GM10847 (cell line): ENCODE data around the gene ZNF503.

ENCODE experiments used
- POLR2A ChIP-seq: IDR thresholded peaks from 2 replicates; pipeline ENCODE4 v1.6.1; 2011; ENCODE audit not compliant: insufficient read length; ENCODE audit errors: extremely low read depth

ZNF503 gene

GRCh38 chr10:75395066-75395931 lies 6.3 kb downstream of the ZNF503 start:
- TF ChIP-seq POLR2A = no peak

- no peak for TF ChIP-seq POLR2A
Measured at GRCh38 chr10:75394221-75394620, 7.3 kb downstream of the ZNF503 start.

- TF ChIP-seq POLR2A = no peak
Measured at GRCh38 chr10:75392744-75393143, 8.8 kb downstream of the ZNF503 start.

- no peak for TF ChIP-seq POLR2A
Measured at GRCh38 chr10:75392271-75392670, 9.3 kb downstream of the ZNF503 start.

- no peak for TF ChIP-seq POLR2A
Measured at GRCh38 chr10:75390178-75390577, 11.4 kb downstream of the ZNF503 start.

GRCh38 chr10:75388082-75388481 lies 13.5 kb downstream of the ZNF503 start:
- TF ChIP-seq POLR2A = no peak

- TF ChIP-seq POLR2A = no peak
Measured at GRCh38 chr10:75386128-75386527, 15.4 kb downstream of the ZNF503 start.

- TF ChIP-seq POLR2A = no peak
Measured at GRCh38 chr10:75379817-75380216, 21.7 kb downstream of the ZNF503 start.

GRCh38 chr10:75379212-75379724 lies 22.3 kb downstream of the ZNF503 start:
- no peak for TF ChIP-seq POLR2A

- no peak for TF ChIP-seq POLR2A
Measured at GRCh38 chr10:75378379-75378778, 23.2 kb downstream of the ZNF503 start.

GRCh38 chr10:75377869-75378268 lies 23.7 kb downstream of the ZNF503 start:
- no peak for TF ChIP-seq POLR2A

- no peak for TF ChIP-seq POLR2A
Measured at GRCh38 chr10:75375838-75376237, 25.7 kb downstream of the ZNF503 start.

GRCh38 chr10:75371010-75371409 lies 30.6 kb downstream of the ZNF503 start:
- TF ChIP-seq POLR2A = no peak

- no peak for TF ChIP-seq POLR2A
Measured at GRCh38 chr10:75367901-75368300, 33.7 kb downstream of the ZNF503 start.

GRCh38 chr10:75367021-75367487 lies 34.5 kb downstream of the ZNF503 start:
- no peak for TF ChIP-seq POLR2A

- TF ChIP-seq POLR2A = no peak
Measured at GRCh38 chr10:75363431-75363830, 38.1 kb downstream of the ZNF503 start.

- TF ChIP-seq POLR2A = no peak
Measured at GRCh38 chr10:75358835-75359421, 42.6 kb downstream of the ZNF503 start.

GRCh38 chr10:75358132-75358531 lies 43.4 kb downstream of the ZNF503 start:
- TF ChIP-seq POLR2A = no peak
